BLaER1 (cell line): ENCODE results near the gene B4GALT3.

ENCODE experiments used
- H3K27ac ChIP-seq: shearing (Covaris generic); formaldehyde crosslinking; 2 replicates; pipeline ENCODE4 v1.8.1; 2022
- H3K27me3 ChIP-seq: shearing (Covaris generic); formaldehyde crosslinking; 2 replicates; pipeline ENCODE4 v1.8.1; 2022
- H3K36me3 ChIP-seq: shearing (Covaris generic); formaldehyde crosslinking; 2 replicates; pipeline ENCODE4 v1.8.1; 2022
- H3K4me1 ChIP-seq: shearing (Covaris generic); formaldehyde crosslinking; 2 replicates; pipeline ENCODE4 v1.8.1; 2022
- H3K4me2 ChIP-seq: shearing (Covaris generic); formaldehyde crosslinking; 2 replicates; pipeline ENCODE4 v1.8.1; 2022
- H3K4me3 ChIP-seq: shearing (Covaris generic); formaldehyde crosslinking; 2 replicates; pipeline ENCODE4 v1.8.1; 2022
- H3K9ac ChIP-seq: shearing (Covaris generic); formaldehyde crosslinking; 2 replicates; pipeline ENCODE4 v1.8.1; 2022
- H3K9me3 ChIP-seq: shearing (Covaris generic); formaldehyde crosslinking; 2 replicates; pipeline ENCODE4 v1.8.1; 2022
- H4K20me1 ChIP-seq: shearing (Covaris generic); formaldehyde crosslinking; 2 replicates; pipeline ENCODE4 v1.8.1; 2022
- Cebpa-rat ChIP-seq: shearing (Covaris generic); IDR thresholded peaks from 2 replicates; pipeline ENCODE4 v1.8.1; 2022

Gene B4GALT3

DNA sequence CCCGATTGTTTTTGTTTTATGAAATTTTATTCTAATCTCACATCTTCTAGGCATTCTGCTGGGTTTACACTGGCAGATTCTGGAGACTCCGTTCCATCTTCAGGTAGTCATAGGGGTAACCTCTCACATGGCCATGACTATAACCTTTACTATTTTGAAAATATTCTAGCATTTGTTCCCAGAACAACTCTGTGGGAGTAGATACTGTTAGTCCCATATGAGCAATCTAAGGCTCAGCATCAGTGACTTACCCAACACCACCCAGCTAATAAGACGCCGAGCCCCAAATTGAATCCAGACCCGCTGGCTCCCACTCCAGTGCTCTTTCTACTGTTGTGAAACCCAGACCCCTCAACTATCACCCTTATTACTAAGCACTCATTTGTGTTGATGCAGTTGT, 11.7 kb upstream of the B4GALT3 start:
- H3K4me2 ChIP-seq: no peak overlapping the region
- H3K27ac ChIP-seq: no peak overlapping the region
- no peaks in the 10 kb centered on the region for H3K36me3 ChIP-seq
- H3K27me3 ChIP-seq: no peaks in the 10 kb centered on the region
- H3K4me3 ChIP-seq: no peak overlapping the region
- no peaks in the 10 kb centered on the region for H3K9me3 ChIP-seq
- TF ChIP-seq Cebpa-rat: no peak
- H3K9ac ChIP-seq: no peak overlapping the region
- no peaks in the 10 kb centered on the region for H4K20me1 ChIP-seq
- H3K4me1 ChIP-seq: peaks cover 68% of the 10 kb centered on the region

DNA sequence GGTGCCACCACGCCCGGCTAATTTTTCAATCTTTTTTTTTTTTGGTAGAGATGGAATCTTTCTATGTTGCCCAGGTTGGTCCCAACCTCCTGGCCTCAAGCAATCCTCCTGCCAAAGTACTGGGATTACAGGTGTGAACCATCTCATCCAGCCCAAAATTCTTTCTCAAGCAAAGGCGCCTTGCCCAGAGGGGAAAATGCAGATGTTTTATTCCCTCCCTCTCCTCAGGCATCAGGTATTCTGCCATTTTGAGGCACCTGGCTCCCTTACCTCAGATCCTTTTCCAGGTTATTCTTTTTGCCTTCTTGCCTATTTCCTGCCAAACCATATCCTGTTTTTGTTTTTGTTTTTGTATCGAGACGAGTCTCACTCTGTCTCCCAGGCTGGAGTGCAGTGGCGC, 11.1 kb upstream of the B4GALT3 start:
- no peaks in the 10 kb centered on the region for H4K20me1 ChIP-seq
- H3K9me3 ChIP-seq: no peaks in the 10 kb centered on the region
- no peak overlapping the region for H3K4me2 ChIP-seq
- peaks cover 68% of the 10 kb centered on the region for H3K4me1 ChIP-seq
- no peak overlapping the region for H3K27ac ChIP-seq
- no peak overlapping the region for H3K4me3 ChIP-seq
- TF ChIP-seq Cebpa-rat: no peak
- no peaks in the 10 kb centered on the region for H3K36me3 ChIP-seq
- H3K9ac ChIP-seq: no peak overlapping the region
- H3K27me3 ChIP-seq: no peaks in the 10 kb centered on the region

DNA sequence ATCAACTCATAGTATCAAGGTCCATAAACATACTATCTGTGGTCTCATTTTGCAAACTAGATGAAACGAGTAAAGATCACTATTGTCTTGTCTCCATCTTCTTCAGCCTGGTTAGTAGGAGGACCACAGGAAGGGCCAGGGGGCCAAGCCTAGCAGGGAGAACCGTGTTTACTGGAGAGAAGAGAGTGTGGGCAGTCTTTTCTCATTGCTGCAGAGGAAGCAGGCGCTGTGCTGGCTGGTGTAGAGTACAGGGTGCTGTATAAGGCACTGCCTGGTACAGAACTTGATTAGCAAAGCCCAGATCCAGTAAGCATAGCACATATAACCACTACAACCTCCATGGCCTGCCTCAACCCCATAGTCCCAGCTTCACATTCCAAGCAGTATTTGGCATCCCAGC, 10.0 kb upstream of the B4GALT3 start:
- Histone ChIP-seq H3K9me3 (no peaks in the 10 kb centered on the region), H4K20me1 (no peaks in the 10 kb centered on the region), H3K36me3 (no peaks in the 10 kb centered on the region), H3K4me1 (peaks cover 68% of the 10 kb centered on the region), H3K27me3 (no peaks in the 10 kb centered on the region), H3K27ac (peak overlapping the region; percentile 92), H3K4me2 (peak overlapping the region; percentile 83), H3K4me3 (no peak overlapping the region), H3K9ac (no peak overlapping the region)
- TF ChIP-seq Cebpa-rat: no peak

DNA sequence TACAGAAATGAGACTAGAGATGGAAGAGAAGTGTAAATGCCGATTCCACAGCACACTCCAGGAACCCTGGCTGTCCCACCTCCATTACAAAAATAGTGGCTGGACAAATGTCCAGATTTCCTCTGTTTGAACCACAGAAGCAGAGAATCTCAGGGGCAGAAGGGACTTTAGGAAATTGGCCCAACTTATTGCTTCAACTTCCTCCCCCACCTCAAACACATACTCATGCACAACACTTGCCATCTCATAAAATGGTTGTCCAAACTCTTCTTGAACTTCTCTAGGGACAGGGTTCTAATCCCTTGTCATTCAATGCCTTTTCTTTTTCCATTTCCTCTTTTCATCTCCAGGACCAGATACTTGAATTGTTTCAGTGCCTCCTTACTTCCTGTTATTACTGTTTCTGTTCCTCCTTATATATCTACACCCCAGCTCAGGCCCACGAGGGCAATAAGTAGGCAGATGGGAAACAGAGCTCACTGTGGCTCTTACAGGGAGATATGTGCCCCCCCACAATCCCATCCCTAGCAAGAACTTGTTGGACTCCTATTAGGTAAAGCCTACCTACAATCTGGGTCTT, 8.5 kb upstream of the B4GALT3 start:
- Histone ChIP-seq H3K4me2 (peak overlapping the region; percentile 83), H3K9ac (peak overlapping the region; percentile 59), H3K27me3 (no peaks in the 10 kb centered on the region), H3K27ac (peak overlapping the region; percentile 92), H3K36me3 (no peaks in the 10 kb centered on the region), H3K4me3 (peak overlapping the region; percentile 45; the same call in 1 of the 2 replicates), H3K4me1 (peaks cover 70% of the 10 kb centered on the region), H4K20me1 (no peaks in the 10 kb centered on the region), H3K9me3 (no peaks in the 10 kb centered on the region)
- TF ChIP-seq Cebpa-rat: no peak

- peak overlapping the region; percentile 59; the same call in 1 of the 2 replicates for H3K9ac ChIP-seq
- no peaks in the 10 kb centered on the region for H4K20me1 ChIP-seq
- H3K36me3 ChIP-seq: no peaks in the 10 kb centered on the region
- H3K4me1 ChIP-seq: peaks cover 73% of the 10 kb centered on the region
- H3K27me3 ChIP-seq: no peaks in the 10 kb centered on the region
- H3K4me2 ChIP-seq: peak overlapping the region; percentile 83
- H3K27ac ChIP-seq: peak overlapping the region; percentile 92
- peak overlapping the region; percentile 45; the same call in 1 of the 2 replicates for H3K4me3 ChIP-seq
- no peak for TF ChIP-seq Cebpa-rat
- no peaks in the 10 kb centered on the region for H3K9me3 ChIP-seq
These were observed 8.0 kb upstream of the B4GALT3 start for GRCh38 chr1:161185282-161185682.

DNA sequence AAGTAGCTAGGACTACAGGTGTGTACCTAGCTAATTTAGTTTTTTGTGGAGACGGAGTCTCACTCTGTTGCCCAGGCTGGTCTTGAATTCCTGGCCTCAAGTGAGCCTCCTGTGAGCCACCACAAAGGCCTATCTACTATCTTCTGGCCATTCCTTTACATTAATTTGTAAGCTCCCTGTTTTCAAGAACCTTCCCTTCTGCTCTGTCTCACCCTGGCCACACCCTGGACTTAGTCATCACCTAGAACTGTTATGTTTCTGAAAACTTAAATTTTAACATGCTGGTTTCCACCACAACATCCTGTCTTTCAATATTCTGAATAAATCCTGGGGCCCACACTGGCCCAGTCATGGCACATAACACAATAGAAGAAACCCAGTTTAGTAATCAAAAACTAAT, 4.9 kb upstream of the B4GALT3 start:
- no peaks in the 10 kb centered on the region for H3K27me3 ChIP-seq
- H3K9me3 ChIP-seq: no peaks in the 10 kb centered on the region
- H3K9ac ChIP-seq: no peak overlapping the region
- H3K36me3 ChIP-seq: no peaks in the 10 kb centered on the region
- no peak for TF ChIP-seq Cebpa-rat
- peaks cover 91% of the 10 kb centered on the region for H3K4me1 ChIP-seq
- peak overlapping the region; percentile 12; the same call in 1 of the 2 replicates for H3K27ac ChIP-seq
- H3K4me3 ChIP-seq: no peak overlapping the region
- no peaks in the 10 kb centered on the region for H4K20me1 ChIP-seq
- H3K4me2 ChIP-seq: peak overlapping the region; percentile 23

DNA sequence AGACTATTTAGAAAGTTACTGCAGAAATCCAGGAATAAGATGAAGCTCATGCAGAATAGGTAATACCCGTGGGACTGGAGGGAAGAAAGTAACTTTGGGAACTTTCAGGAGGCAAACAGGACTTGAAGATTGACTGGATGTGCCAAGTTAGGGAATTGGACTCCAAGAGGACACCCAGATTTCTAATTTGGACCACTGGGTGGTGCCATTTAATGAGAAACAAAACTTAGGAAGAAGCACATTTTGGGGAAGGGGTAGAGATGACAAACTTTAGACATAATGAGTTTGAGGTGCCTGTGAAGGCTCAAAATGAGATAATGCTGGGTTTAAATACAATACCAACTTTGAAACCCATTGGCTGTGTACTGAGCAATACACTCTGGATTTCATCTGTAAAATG, 3.3 kb upstream of the B4GALT3 start:
- Histone ChIP-seq H4K20me1 (peaks cover 13% of the 10 kb centered on the region; the same call in 1 of the 2 replicates), H3K9ac (no peak overlapping the region), H3K4me2 (no peak overlapping the region), H3K9me3 (no peaks in the 10 kb centered on the region), H3K27ac (no peak overlapping the region), H3K4me3 (no peak overlapping the region), H3K36me3 (peaks cover 6% of the 10 kb centered on the region), H3K27me3 (no peaks in the 10 kb centered on the region), H3K4me1 (peaks cover 87% of the 10 kb centered on the region)
- no peak for TF ChIP-seq Cebpa-rat

- H3K36me3 ChIP-seq: peaks cover 15% of the 10 kb centered on the region
- TF ChIP-seq Cebpa-rat: no peak
- no peaks in the 10 kb centered on the region for H3K27me3 ChIP-seq
- H4K20me1 ChIP-seq: peaks cover 18% of the 10 kb centered on the region; the same call in 1 of the 2 replicates
- H3K27ac ChIP-seq: no peak overlapping the region
- no peaks in the 10 kb centered on the region for H3K9me3 ChIP-seq
- no peak overlapping the region for H3K4me3 ChIP-seq
- peaks cover 86% of the 10 kb centered on the region for H3K4me1 ChIP-seq
- H3K9ac ChIP-seq: no peak overlapping the region
- peak overlapping the region; percentile 98; the same call in 1 of the 2 replicates for H3K4me2 ChIP-seq
These were observed 2.4 kb upstream of the B4GALT3 start for GRCh38 chr1:161179698-161180097.

- Histone ChIP-seq H3K27me3 (no peaks in the 10 kb centered on the region), H3K4me1 (peaks cover 68% of the 10 kb centered on the region)
These were observed 583 bp upstream of the B4GALT3 start for GRCh38 chr1:161177936-161178244.

DNA sequence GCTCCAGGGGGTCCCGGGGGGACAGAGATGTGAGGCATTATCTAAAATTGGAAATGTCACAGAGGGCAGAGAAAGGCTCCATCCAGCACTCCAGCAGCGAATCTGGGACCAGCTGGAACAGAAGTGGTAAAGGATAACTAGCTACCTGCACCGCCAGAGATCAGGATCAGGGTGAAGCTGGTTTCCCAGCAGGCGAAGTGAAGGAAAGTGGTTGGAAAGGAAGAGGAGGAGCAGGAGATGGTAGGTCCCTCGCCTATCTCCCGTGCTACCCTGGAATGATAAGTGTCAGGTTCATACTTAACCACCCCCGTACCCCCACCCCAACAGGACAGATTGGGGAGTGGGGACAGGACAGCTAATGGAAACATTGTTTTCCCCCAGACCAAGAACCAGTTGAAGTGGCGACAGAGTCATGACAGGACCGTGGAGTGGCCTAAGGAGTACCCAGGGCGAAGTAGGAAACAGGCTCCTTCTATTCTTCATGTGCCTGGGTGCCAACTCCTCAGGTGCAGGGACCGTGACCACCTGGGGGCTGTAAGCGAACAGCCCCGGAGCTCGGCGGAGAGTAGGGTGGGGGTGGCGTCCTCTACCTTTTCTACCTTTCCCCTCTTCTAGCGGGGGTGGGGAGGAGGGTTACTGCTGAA, 717 bp downstream of the B4GALT3 start:
- Histone ChIP-seq H3K4me3 (peak overlapping the region; percentile 82), H3K9me3 (no peaks in the 10 kb centered on the region), H4K20me1 (peaks cover 18% of the 10 kb centered on the region; the same call in 1 of the 2 replicates), H3K27me3 (no peaks in the 10 kb centered on the region), H3K9ac (peak overlapping the region; percentile 88), H3K4me2 (peak overlapping the region; percentile 98), H3K36me3 (peaks cover 46% of the 10 kb centered on the region), H3K27ac (peak overlapping the region; percentile 86), H3K4me1 (peaks cover 55% of the 10 kb centered on the region)
- no peak for TF ChIP-seq Cebpa-rat

More at GRCh38 chr1:161177936-161178244, 583 bp upstream of the B4GALT3 start:
- Histone ChIP-seq H3K9ac (peak overlapping the region; percentile 88), H4K20me1 (peaks cover 18% of the 10 kb centered on the region; the same call in 1 of the 2 replicates), H3K36me3 (peaks cover 33% of the 10 kb centered on the region), H3K4me3 (peak overlapping the region; percentile 82), H3K27ac (peak overlapping the region; percentile 86), H3K9me3 (no peaks in the 10 kb centered on the region), H3K4me2 (peak overlapping the region; percentile 98)
- TF ChIP-seq Cebpa-rat: no peak
